Upper lobe of right lung (tissue), 1 donor: ENCODE results near the gene SGTA. TPM values are rescaled to one million over a fixed set of nuclear protein-coding genes. Genes with fewer than 3 reads are reported as not detected.

Experiments
- ATAC-seq: fragments of 200-7000 bp; cut with Tn5 transposase; one replicate; pipeline ENCODE4 v1.9.1; 2020; ENCODE audit warnings: mild to moderate bottlenecking, moderate library complexity
- DNase-seq: peaks from one replicate; pipeline ENCODE4 v3.0.0-alpha.2; 2020
- H3K27ac ChIP-seq: fragments of 200-600 bp; one replicate; pipeline ENCODE4 v1.8.0; 2022
- H3K27me3 ChIP-seq: fragments of 200-600 bp; one replicate; pipeline ENCODE4 v1.8.0; 2022; ENCODE audit warnings: mild to moderate bottlenecking
- H3K36me3 ChIP-seq: fragments of 200-600 bp; one replicate; pipeline ENCODE4 v1.8.0; 2022
- H3K4me1 ChIP-seq: fragments of 200-600 bp; one replicate; pipeline ENCODE4 v1.8.0; 2022
- H3K4me3 ChIP-seq: fragments of 200-600 bp; one replicate; pipeline ENCODE4 v1.8.0; 2022; ENCODE audit warnings: mild to moderate bottlenecking
- H3K9me3 ChIP-seq: fragments of 200-600 bp; one replicate; pipeline ENCODE4 v1.8.0; 2022
- intact Hi-C: fragments of 100-400 bp; cut with DNase I; formaldehyde crosslinking; loops from one replicate; pipeline ENCODE4 v1.11.0; 2022
- total RNA-seq: library from RNA; stranded (reverse); fragmentation: NEBNext Ultra II Directional; extraction: Animal tissue kit (Norgen Biotek cat#: 25700); gene quantifications from one replicate; pipeline ENCODE4 v1.2.1, GENCODE V29; 2021
- TF ChIP-seq, protein P1 (sequence below): fragments of 200-600 bp; IDR thresholded peaks from one replicate; pipeline ENCODE4 v1.8.0; 2022; ENCODE audit warnings: antibody characterized with exemption
- donor health status: DM: no; HTN: yes; CAD: no; lungs with severe emphysema.

The SGTA gene
- total RNA-seq, 1 donor from 2014 or later, result 44.9 TPM

DNA sequence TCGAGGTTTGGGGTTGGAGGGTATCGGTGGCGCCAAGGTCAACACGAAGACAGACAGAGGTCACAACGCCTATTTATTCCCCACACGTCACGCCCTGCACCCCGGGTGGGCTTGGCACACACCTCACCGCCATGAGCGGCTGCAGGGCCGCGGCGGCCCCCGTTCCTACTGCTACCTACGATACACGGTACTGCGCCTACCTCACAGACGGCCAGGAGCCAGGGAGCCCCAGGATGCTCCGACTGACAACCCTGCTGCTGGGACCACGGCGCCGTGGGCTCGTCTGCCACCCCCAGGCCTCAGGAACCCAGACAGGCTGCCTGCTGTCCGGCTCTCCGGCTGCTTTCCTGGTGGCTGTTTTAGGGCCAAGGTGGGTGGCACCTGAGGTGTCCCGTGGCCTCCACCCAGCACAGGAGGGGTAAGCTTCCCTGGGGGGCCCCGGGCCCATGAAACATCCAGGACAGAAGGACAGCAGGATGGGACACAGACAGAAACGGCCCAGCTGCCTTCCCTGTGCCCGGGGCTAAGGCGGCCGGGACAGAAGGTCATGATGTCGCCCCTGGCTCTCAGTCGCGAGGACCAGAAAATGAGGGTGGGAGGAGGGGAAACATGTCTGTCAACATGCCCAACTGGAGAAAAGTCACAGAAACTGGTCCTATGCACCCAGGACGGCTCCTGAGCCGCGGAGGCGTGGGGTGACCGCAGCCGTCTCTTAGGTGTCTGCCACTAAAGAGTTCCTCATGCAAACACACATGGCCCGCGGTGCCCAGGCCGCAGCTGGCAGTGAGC is 28.2 kb downstream of the SGTA start:
- ATAC-seq, result no peak
- DNase-seq, result no peak
- Histone ChIP-seq H3K9me3 (no peaks in the 10 kb centered on the region), H3K4me3 (no peak overlapping the region), H3K4me1 (no peaks in the 10 kb centered on the region), H3K27me3 (no peaks in the 10 kb centered on the region), H3K27ac (no peak overlapping the region), H3K36me3 (peaks cover 46% of the 10 kb centered on the region)
- TF ChIP-seq, protein P1, sequence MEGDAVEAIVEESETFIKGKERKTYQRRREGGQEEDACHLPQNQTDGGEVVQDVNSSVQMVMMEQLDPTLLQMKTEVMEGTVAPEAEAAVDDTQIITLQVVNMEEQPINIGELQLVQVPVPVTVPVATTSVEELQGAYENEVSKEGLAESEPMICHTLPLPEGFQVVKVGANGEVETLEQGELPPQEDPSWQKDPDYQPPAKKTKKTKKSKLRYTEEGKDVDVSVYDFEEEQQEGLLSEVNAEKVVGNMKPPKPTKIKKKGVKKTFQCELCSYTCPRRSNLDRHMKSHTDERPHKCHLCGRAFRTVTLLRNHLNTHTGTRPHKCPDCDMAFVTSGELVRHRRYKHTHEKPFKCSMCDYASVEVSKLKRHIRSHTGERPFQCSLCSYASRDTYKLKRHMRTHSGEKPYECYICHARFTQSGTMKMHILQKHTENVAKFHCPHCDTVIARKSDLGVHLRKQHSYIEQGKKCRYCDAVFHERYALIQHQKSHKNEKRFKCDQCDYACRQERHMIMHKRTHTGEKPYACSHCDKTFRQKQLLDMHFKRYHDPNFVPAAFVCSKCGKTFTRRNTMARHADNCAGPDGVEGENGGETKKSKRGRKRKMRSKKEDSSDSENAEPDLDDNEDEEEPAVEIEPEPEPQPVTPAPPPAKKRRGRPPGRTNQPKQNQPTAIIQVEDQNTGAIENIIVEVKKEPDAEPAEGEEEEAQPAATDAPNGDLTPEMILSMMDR, result no peak
- intact Hi-C loops, result no loop called here

DNA sequence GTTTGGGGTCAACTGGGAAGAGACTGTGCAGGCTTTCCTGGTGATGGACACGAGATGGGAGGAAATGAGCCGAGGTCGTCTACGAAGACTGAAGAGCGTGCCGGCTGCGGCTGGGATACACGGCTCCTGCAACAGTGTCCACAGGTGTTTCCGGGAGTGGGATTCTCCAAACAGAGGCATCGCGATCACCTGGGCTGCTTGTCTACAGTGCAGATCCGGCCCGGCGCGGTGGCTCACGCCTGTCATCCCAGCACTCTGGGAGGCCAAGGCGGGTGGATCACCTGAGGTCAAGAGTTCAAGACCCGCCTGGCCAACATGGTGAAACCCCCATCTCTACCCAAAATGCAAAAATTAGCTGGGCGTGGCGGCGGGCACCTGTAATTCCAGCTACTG is 31.6 kb downstream of the SGTA start:
- H3K36me3 ChIP-seq, result peaks cover 24% of the 10 kb centered on the region
- no peaks in the 10 kb centered on the region for H3K4me1 ChIP-seq
- intact Hi-C loops, result no loop called here
- H3K27ac ChIP-seq, result no peak overlapping the region
- H3K27me3 ChIP-seq, result peaks cover 5% of the 10 kb centered on the region
- no peak overlapping the region for H3K4me3 ChIP-seq
- H3K9me3 ChIP-seq, result no peaks in the 10 kb centered on the region
- ATAC-seq (no peak), DNase-seq (no peak)
- TF ChIP-seq, protein P1, result no peak

DNA sequence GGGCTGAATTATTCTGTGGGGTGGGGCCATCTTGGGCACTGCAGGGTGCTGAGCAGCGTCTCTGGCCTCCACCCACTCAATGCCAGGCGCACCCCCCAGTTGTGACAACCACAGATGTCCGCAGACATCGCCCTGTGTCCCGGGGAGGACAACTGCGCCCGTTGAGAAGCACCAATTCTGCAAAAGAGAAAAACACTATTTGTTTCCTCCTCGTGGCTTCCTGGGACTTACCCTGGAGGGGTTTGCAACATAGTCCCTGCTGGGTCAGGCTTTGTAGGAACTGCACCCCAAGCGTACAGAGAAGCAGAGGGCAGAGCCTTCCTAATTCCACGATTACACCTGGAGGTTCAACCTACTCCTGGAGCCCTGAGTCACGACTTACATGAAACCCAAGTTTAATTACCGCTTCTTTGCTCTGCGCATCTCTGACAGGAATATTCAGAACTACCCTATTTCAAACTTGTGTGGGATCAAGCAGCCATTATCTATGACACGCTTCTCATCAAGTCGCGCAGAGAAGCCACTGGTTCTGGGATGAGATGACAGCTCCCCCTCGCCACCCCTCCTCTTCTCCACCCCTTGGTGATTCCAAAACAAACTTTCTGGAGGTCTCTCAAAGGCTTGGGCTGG is 32.1 kb downstream of the SGTA start:
- no peaks in the 10 kb centered on the region for H3K4me1 ChIP-seq
- DNase-seq (no peak), ATAC-seq (no peak)
- H3K27me3 ChIP-seq, result peaks cover 5% of the 10 kb centered on the region
- H3K27ac ChIP-seq, result no peak overlapping the region
- H3K9me3 ChIP-seq, result no peaks in the 10 kb centered on the region
- no peak overlapping the region for H3K4me3 ChIP-seq
- peaks cover 21% of the 10 kb centered on the region for H3K36me3 ChIP-seq
- intact Hi-C loops, result no loop called here
- TF ChIP-seq, protein P1, result no peak

GRCh38 chr19:2747349-2747748 is 35.7 kb downstream of the SGTA start:
- no peak for ATAC-seq
- Histone ChIP-seq H3K4me3 (no peak overlapping the region), H3K27ac (no peak overlapping the region), H3K9me3 (no peaks in the 10 kb centered on the region), H3K36me3 (no peaks in the 10 kb centered on the region), H3K27me3 (peaks cover 5% of the 10 kb centered on the region), H3K4me1 (no peaks in the 10 kb centered on the region)
- no peak for DNase-seq
- intact Hi-C loops, result no loop called here
- TF ChIP-seq, protein P1, result no peak

DNA sequence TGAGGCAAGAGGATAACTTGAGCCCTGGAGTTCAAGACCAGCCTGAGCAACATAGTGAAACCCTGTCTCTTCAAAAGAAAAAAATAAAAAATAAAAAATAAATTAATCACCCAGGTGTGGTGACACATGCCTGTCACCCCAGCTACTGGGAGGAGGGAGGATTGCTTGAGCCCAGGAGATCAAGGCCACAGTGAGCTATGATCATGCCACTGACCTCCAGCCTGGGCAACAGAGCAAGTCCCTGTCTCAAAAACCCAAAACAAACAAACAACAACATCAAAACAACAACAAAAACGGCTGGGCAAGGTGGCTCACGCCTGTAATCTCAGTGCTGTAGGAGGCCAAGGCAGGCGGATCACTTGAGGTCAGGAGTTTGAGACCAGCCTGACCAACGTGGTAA is 39.0 kb downstream of the SGTA start:
- Histone ChIP-seq H3K4me3 (no peak overlapping the region), H3K36me3 (no peaks in the 10 kb centered on the region), H3K4me1 (no peaks in the 10 kb centered on the region), H3K27ac (no peak overlapping the region), H3K27me3 (peaks cover 5% of the 10 kb centered on the region), H3K9me3 (no peaks in the 10 kb centered on the region)
- ATAC-seq (no peak), DNase-seq (no peak)
- intact Hi-C loops, result loop anchor here (5.0 kb wide), 1 partner anchor 97 kb away; no protein-coding TSS in a partner anchor
- TF ChIP-seq, protein P1, result no peak
